Myocyte (in vitro differentiated cells): ENCODE data around the gene ZFAND5. TPM values are rescaled to one million over a fixed set of nuclear protein-coding genes. Genes with fewer than 3 reads are reported as not detected.

Experiments
- DNase-seq: peaks from one replicate; pipeline ENCODE4 v3.0.0-alpha.2; 2012; ENCODE audit warnings: low read depth
- total RNA-seq: library from RNA; depleted of rRNA; stranded (reverse); fragments of >200 nt; gene quantifications from 2 replicates; pipeline ENCODE4 v1.2.3, GENCODE V29; 2014

ZFAND5 gene
- total RNA-seq, 1 donor from 2014 or later = 182 TPM

DNA sequence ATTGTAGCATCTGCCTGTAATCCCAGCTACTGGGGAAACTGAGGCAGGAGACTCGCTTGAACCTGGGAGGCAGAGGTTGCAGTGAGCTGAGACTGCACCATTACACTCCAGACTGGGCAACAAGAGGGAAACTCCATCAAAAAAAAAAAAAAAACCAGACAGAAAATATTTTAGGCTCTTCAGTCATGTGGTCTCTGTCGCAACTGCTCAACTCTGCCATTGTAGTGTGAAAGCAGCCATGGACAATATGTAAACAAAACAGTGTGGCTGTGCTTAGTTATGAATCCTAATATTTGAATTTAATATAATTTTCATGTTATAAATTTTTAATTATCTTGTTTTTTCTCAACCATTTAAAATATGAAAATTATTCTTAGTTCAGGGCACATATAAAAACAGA lies 38.4 kb downstream of the ZFAND5 start:
- DNase-seq = no peak

DNA sequence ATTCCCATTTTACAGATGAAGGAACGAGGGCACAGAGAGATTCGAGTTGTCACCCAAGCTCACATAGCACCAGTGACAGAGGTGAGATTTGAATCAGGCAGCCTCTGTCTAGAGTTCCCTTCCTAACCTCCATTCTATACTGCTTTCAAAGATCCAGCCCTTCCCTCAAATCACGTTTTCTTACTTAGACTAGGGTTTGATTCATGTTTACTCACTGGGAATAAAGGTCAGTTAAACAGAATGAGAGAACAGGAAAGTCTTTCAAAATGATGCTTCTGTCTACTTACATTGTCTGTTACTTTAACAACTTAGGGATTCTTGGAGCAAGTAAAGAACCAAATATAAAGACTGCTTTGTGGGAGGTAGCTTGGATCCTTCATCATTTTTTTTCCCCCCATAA lies 40.0 kb downstream of the ZFAND5 start:
- DNase-seq = no peak

DNA sequence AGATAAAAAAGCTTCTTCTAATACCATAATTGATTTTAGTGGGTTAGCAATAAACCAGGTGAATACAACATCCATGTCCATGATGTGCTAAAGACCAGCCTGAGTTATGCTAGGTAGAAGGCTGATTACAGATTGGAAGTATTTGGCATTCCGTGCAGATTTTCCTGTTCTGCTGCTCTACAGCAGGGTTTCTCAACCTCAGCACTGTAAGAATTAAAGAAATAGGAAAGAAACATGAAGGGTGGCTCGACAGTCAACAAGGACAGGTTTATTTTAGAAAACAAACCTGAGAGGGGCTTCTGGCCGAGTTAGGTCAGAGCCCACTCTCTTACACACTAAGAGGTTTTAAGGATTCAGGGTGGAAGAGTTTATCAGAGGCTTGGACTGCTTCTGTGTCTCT lies 42.3 kb downstream of the ZFAND5 start:
- no peak for DNase-seq

DNA sequence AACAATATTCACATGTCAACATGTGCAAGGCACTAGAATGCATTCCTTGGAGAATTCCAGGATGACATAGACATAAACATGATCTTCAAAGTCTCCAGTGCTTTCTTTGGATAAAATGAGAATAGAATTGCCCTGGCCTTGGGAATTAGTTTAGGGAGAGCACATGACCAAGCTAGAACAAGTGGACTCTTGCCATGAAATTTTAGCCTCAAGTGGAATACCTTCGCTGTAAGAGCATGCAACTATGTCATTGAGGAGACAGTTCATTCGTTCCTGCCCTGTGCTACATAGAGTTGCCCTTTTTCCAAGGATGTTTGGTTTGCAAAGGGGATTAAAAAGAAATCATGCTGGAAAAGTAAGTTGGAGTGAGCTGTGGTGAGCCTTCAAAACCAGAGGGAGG lies 42.7 kb downstream of the ZFAND5 start:
- DNase-seq = no peak

DNA sequence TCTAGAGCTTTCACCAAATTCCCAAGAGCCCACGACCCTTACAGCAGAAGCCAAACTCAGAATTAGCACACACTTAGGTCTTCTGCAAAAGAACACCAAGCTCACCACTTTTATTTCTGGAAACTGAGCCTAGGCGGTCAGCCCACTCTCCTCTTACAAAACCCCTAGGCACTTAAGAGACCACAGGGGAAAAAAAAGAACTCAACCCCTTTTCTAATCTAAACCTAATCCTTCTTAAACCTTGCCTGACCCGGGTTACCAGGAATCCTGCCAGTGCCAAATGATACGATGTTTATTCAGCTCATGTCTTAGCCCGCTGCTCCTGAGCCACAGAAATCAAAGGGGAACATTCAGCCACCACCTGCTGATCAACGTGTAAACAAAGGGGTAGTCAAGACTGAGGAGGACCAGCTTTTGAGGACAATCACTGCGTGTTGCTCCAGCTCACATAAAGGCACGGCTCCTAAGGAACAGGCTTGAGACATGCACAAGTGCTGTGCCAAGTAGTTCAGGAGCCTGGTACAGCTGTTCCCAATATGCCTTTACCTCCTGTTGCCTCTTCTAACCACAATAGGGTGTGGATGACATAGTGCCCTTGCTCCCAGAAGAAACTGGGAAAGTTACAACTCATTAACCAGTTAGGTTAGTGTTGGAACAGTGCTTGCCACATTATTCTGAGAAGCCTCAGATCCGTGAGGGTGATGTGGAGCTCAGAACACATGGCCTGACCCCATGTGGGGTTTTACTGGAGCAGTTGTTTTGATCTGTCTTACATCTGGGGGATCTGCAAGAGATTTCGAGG lies 49.3 kb downstream of the ZFAND5 start:
- peak; percentile 97 for DNase-seq

DNA sequence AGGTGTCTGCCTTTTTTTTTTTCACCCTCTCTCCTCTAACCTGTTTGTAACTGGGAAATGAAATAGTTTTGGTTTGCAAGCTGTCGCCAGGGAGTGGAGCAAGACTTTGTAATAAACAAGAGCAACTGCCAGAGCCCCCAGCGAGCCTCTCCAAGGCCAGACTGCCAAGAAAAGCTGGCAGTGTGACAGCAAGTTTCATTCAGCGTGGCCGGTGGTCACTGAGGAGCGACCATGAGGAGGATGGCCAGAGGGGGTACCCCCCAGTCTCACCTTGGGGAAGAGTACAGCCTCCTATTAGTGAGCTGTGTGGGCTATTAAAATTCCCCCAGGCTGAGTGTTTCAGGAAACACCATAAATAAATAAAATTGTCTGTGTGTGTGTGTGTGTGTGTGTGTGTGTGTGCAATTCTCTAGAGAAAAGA lies 49.9 kb downstream of the ZFAND5 start:
- DNase-seq = peak; percentile 93

DNA sequence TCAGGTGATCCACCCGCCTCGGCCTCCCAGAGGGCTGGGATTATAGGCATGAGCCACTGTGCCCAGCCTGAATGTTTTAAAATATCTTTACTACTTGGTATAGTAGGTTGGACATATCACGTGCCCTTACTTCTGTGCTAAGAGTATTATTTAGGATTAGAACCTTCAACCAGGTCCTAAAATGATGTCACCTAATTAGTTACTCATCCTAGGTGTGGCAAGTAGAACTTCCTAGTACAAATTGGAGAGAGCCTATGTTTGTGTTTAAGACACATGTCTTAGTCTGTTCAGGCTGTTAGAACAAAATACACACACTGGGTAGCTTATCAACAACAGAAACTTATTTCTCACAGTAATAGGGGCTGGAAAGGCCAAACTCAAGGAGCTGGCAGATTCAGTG lies 51.5 kb downstream of the ZFAND5 start:
- DNase-seq = no peak

DNA sequence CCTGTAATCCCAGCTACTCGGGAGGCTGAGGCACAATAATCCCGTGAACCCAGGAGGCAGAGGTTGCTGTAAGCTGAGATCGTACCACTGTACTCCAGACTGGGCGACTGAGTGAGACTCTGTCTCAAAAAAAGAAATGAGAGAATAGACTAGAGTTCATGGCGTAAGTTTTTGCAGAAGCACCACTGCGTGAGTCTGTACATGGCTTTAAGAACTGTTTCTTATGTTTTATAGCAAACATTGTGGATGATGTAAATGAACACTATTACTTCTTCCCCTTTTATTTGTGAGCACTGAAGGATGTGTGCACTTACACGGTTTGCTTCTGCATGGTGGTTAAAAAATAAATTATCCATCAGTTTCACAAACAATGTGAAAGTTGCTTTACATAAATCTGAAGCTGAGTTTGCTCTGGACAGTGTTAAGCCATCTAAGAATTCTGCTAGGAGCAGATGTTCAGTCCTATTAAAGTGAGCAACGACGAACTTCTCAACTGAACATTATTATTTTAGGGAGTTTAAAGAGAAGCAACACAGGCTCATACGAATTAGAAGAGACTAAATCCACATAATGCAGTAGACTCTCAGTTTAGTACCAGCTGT lies 52.5 kb downstream of the ZFAND5 start:
- no peak for DNase-seq

DNA sequence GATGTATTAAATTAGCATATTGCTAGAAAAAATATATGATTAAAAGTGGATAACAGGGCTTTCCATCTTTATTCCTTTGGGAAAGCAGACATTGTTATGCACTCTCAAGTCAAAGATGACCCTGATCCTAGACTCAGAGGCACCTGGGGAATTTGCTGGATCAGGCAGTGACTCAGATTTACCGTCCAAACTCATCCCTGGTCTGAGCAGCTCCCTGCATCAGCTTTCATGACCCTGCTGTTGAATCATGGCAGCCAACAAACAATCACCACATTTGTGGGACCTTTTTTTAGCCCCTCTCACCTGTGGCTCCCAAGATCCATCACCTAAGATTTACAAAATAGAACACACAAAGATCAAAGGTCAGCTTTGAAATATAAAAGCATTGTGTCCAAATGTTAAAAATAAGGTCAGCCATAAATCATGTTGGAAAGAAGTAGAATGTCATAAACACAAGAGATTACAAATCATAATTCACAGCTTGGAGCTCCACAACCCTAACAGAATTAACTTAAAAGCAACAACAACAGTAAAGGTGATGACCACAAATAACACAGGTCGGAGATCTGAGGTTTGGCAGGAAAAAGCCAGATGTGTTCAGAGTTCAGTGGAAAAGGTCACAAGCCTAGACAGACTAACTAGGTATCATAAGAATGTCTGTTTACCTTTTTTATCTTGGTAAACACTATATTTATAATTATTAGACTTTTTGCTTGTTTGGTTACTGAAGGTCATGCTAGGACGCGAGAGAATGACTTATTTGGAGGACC lies 55.5 kb downstream of the ZFAND5 start:
- no peak for DNase-seq

DNA sequence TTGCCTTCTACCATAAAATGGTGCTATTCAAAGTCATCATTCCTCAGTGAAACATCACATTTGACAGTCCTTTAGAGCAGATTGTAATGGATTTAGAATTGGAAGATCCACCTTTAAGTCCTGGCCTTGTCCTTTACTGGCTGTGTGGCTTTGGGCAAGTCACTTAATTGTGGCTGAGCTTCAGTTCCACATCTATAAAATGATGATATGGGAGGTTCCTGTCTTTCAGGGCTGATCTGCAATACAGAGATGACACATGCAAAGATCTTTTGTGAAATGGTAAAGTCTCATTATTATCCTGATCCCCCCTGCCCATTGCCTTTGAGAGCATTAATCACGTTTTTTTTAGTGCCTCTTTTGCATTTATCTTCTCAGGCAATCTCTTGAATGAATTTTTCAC lies 58.2 kb downstream of the ZFAND5 start:
- no peak for DNase-seq

DNA sequence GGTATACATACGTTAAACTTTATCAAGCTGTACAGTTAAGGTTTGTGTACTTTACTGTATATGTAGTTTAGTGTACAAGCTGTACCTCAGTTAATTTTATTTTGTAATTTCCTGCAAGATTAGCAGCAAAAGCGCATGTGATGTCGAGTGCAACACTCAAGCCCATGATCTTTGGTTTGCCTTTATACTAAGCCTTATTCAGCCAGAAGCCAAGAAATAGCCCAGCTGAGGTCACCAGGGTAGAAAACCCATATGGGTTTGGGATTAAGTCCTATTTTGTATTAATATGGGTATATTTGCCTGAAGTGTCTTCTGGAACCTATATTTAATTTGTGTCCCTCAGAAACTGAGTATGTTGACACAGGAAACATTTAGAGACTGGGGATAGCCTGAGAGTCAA lies 59.3 kb downstream of the ZFAND5 start:
- DNase-seq = no peak

DNA sequence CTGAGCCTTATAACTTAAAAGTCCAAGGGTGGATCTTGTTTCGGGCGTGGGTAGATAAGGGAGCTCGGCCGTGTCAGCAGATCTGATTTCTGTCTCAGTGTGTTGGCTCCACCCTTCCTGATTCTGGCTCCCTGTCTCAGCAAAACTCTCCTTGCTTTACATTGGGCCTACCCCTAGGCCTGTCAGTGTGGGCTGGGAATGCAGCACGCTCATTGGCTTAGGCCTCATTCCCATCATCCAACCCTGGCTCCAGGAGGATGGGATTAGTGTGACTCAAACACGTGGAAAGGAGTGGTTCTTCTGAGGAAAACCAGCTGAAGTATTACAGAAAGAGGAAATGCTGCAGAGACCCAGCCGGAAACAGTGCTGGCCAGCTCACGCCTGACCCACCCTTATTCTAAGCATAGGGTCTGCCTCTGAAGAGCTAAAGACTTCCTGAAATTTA lies 59.9 kb downstream of the ZFAND5 start:
- no peak for DNase-seq

DNA sequence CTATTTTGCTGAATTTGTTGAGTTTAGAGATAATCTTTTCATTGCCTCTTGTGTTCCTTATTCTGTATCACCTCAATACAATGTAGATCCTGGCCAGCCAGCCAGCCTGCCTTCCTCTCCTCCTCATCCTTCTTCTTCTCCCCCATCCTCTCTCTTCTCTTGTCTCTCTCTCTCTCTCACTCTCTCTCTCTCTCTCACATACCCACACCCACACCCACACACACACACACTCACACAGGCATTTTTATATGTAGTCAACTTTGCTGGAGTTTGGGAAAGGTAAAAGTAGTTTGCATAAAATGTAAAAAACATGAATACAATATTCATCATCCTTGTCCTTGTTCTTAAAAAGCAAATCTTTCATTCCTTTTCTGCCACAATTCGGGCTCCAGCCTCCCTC lies 60.5 kb downstream of the ZFAND5 start:
- no peak for DNase-seq

Other genes starting within 250 kb of the ZFAND5 start
- 0.05 TPM in 1 of 2 replicates, not detected in the other for gene GDA, start 215.8 kb downstream of the ZFAND5 start, total RNA-seq
- gene TMC1, start 156.4 kb upstream of the ZFAND5 start, total RNA-seq = 0.40 TPM in 1 of 2 replicates, not detected in the other